HepG2 (cell line): Measurements from ENCODE around the gene ACOT8. TPM values are rescaled to one million over a fixed set of nuclear protein-coding genes. Genes with fewer than 3 reads are reported as not detected.
A peak's percentile ranks its signal among the peaks of the same experiment; 100 is the strongest.

Source experiments
- AKNA ChIP-seq: sonication (generic); formaldehyde crosslinking; IDR thresholded peaks from 2 replicates; pipeline ENCODE4 v1.4.0; 2020; ENCODE audit warnings: missing genetic modification reagents, borderline replicate concordance
- ARID3A ChIP-seq: IDR thresholded peaks from 2 replicates; pipeline ENCODE4 v1.6.1; 2012; ENCODE audit warnings: low read depth, low read length, improper control_type of control experiment
- CENPBD1 ChIP-seq: sonication (generic); formaldehyde crosslinking; IDR thresholded peaks from 2 replicates; pipeline ENCODE4 v1.8.0; 2022; ENCODE audit warnings: missing genetic modification reagents, low read depth, mild to moderate bottlenecking, borderline replicate concordance
- CHCHD3 ChIP-seq: sonication (generic); formaldehyde crosslinking; IDR thresholded peaks from 2 replicates; pipeline ENCODE4 v1.8.0; 2022; ENCODE audit warnings: mild to moderate bottlenecking, missing genetic modification reagents, moderate library complexity
- ONECUT2 ChIP-seq: sonication (generic); formaldehyde crosslinking; IDR thresholded peaks from 2 replicates; pipeline ENCODE4 v1.4.0; 2020; ENCODE audit warnings: missing genetic modification reagents
- REST ChIP-seq, 2 experiments: IDR thresholded peaks; 2 replicates each; pipeline ENCODE4 v1.6.1; 2011 to 2012; ENCODE audit warnings: low read length in 2 of 2, borderline replicate concordance in 1 of 2, low read depth in 1 of 2, mild to moderate bottlenecking in 1 of 2, moderate library complexity in 1 of 2
- SOX5 ChIP-seq: IDR thresholded peaks from 2 replicates; pipeline ENCODE4 v1.6.1; 2016; ENCODE audit warnings: borderline replicate concordance
- TRIM24 ChIP-seq: sonication (generic); formaldehyde crosslinking; IDR thresholded peaks from 2 replicates; pipeline ENCODE4 v1.8.0; 2022; ENCODE audit warnings: mild to moderate bottlenecking, missing genetic modification reagents
- ZFP91 ChIP-seq: sonication (generic); formaldehyde crosslinking; IDR thresholded peaks from 2 replicates; pipeline ENCODE4 v1.9.0; 2022; ENCODE audit warnings: missing genetic modification reagents, mild to moderate bottlenecking, borderline replicate concordance
- ZNF234 ChIP-seq: sonication (generic); formaldehyde crosslinking; conservative IDR thresholded peaks from 2 replicates; pipeline ENCODE4 v1.5.1; 2020; ENCODE audit warnings: mild to moderate bottlenecking, missing genetic modification reagents
- ZNF503 ChIP-seq: sonication (generic); formaldehyde crosslinking; IDR thresholded peaks from 2 replicates; pipeline ENCODE4 v1.4.0; 2020; ENCODE audit warnings: missing genetic modification reagents
- polyA plus RNA-seq, 8 experiments: library from polyadenylated mRNA; depleted of rRNA in 3 of 8; stranded (reverse) in 7 of 8; unstranded in 1 of 8; fragments of >200 nt; fragmentation: Illumina TruSeq in 4 of 8; extraction: Trizol in 4 of 8; gene quantifications; 2 replicates each; pipeline versions ENCODE4 v1.2.1 to v1.2.3, GENCODE V29; 2011 to 2016; ENCODE audit warnings: low read depth in 4 of 8, missing spikeins in 1 of 8, mixed read lengths in 1 of 8; ENCODE audit not compliant: insufficient read depth in 1 of 8
- total RNA-seq, 5 experiments: library from RNA; depleted of rRNA; stranded (reverse); fragments of >200 nt; fragmentation: Illumina TruSeq; extraction: Trizol; gene quantifications; 2 replicates each; pipeline ENCODE4 v1.2.3, GENCODE V29; 2016; ENCODE audit warnings: low read depth in 1 of 5

Gene ACOT8
- total and polyA plus RNA-seq, 2 of the 13 experiments (the other 11 are each of a cell fraction or from before 2014, with no cell fraction given), result 31.4 to 45.5 TPM

GRCh38 chr20:45890985-45891983 is 34.1 kb upstream of the ACOT8 start, which contains the start of the genes CTSA and NEURL2 (continued):
- peak; percentile 89; the same call in 1 of the 2 replicates for TF ChIP-seq CENPBD1 (CRISPR knock-in tag)
- TF ChIP-seq ZNF503, result peak; percentile 98
- TF ChIP-seq ZNF234, result peak; percentile 59; the same call in 1 of the 2 replicates
- TF ChIP-seq ARID3A, result peak; percentile 71; the same call in 1 of the 2 replicates
- peak; percentile 93 for TF ChIP-seq ONECUT2 (CRISPR knock-in tag)
- peak; percentile 89; the same call in 1 of the 2 replicates for TF ChIP-seq AKNA (CRISPR knock-in tag)
- peak; percentile 36 for TF ChIP-seq CHCHD3 (CRISPR knock-in tag)
- peak; percentile 87 for TF ChIP-seq TRIM24
- peak; percentile 98 for TF ChIP-seq ZFP91
- TF ChIP-seq REST (IDR thresholded peaks at IDR 0.05; ENCODE audit: borderline replicate concordance in 1 of 2, low read depth in 1 of 2, low read length in 2 of 2), result peak in 1 of 2 experiments; percentile 80; a peak in 2 of 4 replicates
- peak; percentile 92 for TF ChIP-seq SOX5 (CRISPR knock-in tag)
